Mucosa of descending colon (tissue), 3 donors: ENCODE measurements around the gene CERS2. TPM values are rescaled to one million over a fixed set of nuclear protein-coding genes. Genes with fewer than 3 reads are reported as not detected.

ENCODE experiments used
- ATAC-seq: fragments of 200-7000 bp; cut with Tn5 transposase; one replicate; pipeline ENCODE4 v1.9.1; 2020; ENCODE audit warnings: mild to moderate bottlenecking, moderate library complexity
- DNase-seq, 3 donors: peaks; one replicate each; pipeline ENCODE4 v3.0.0-alpha.2; 2020
- H3K36me3 ChIP-seq: fragments of 200-600 bp; one replicate; pipeline ENCODE4 v1.8.0; 2021; ENCODE audit warnings: low read depth, mild to moderate bottlenecking
- H3K4me1 ChIP-seq: fragments of 200-600 bp; one replicate; pipeline ENCODE4 v1.8.0; 2021; ENCODE audit warnings: low read depth, mild to moderate bottlenecking
- H3K4me3 ChIP-seq: fragments of 200-600 bp; one replicate; pipeline ENCODE4 v1.8.0; 2021; ENCODE audit warnings: mild to moderate bottlenecking
- H3K9me3 ChIP-seq: fragments of 200-600 bp; one replicate; pipeline ENCODE4 v1.8.0; 2021; ENCODE audit warnings: mild to moderate bottlenecking
- intact Hi-C, 2 donors: fragments of 100-400 bp; cut with DNase I in 1 of 2; cut with micrococcal nuclease in 1 of 2; formaldehyde crosslinking; loops; one replicate each; pipeline versions ENCODE4 v1.11.0 to v1.11.1; 2022; cut with DNase I, micrococcal nuclease
- long read RNA-seq, 2 donors: library from polyadenylated mRNA; unstranded; transcript quantifications; one replicate each; pipeline ENCODE4 v2.0.0, GENCODE V29; 2019 to 2021
- total RNA-seq, 3 donors: library from RNA; stranded (reverse); fragmentation: NEBNext Ultra II Directional in 2 of 3; extraction: Animal tissue kit (Norgen Biotek cat#: 25700) in 2 of 3; gene quantifications; one replicate each; pipeline versions ENCODE4 v1.2.1 to v1.2.4, GENCODE V29; 2021 to 2023
- TF ChIP-seq, protein P1 (sequence below): fragments of 200-600 bp; IDR thresholded peaks from one replicate; pipeline ENCODE4 v1.8.0; 2022; ENCODE audit warnings: antibody characterized with exemption, mild to moderate bottlenecking
- donor health status: DM: no; HTN: no; CAD: no; lungs with moderate emphysema.
- donor health status: DM: no; HTN: no; CAD: no.
- donor health status: DM: no; HTN: yes; CAD: no.

The CERS2 gene, protein sequence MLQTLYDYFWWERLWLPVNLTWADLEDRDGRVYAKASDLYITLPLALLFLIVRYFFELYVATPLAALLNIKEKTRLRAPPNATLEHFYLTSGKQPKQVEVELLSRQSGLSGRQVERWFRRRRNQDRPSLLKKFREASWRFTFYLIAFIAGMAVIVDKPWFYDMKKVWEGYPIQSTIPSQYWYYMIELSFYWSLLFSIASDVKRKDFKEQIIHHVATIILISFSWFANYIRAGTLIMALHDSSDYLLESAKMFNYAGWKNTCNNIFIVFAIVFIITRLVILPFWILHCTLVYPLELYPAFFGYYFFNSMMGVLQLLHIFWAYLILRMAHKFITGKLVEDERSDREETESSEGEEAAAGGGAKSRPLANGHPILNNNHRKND
- total RNA-seq = 100 to 1,000 TPM; 142 to 209 (median 186) TPM
- long read RNA-seq, donor 1, transcript CERS2-205 (11 exons, 2,505 nt) = major isoform, 187 of 230 reads
- long read RNA-seq, donor 1, transcript CERS2-201 (11 exons, 2,544 nt) = minor isoform, 14 of 230 reads
- long read RNA-seq, donor 1, partial matches to known transcripts = 7 of 230 reads
- long read RNA-seq, donor 1, other reads (novel, unspliced or antisense) = 22 of 230 reads
- long read RNA-seq, donor 2, transcript CERS2-205 (11 exons, 2,505 nt) = major isoform, 21 of 27 reads
- long read RNA-seq, donor 2, partial matches to known transcripts = 2 of 27 reads
- long read RNA-seq, donor 2, other reads (novel, unspliced or antisense) = 4 of 27 reads

DNA sequence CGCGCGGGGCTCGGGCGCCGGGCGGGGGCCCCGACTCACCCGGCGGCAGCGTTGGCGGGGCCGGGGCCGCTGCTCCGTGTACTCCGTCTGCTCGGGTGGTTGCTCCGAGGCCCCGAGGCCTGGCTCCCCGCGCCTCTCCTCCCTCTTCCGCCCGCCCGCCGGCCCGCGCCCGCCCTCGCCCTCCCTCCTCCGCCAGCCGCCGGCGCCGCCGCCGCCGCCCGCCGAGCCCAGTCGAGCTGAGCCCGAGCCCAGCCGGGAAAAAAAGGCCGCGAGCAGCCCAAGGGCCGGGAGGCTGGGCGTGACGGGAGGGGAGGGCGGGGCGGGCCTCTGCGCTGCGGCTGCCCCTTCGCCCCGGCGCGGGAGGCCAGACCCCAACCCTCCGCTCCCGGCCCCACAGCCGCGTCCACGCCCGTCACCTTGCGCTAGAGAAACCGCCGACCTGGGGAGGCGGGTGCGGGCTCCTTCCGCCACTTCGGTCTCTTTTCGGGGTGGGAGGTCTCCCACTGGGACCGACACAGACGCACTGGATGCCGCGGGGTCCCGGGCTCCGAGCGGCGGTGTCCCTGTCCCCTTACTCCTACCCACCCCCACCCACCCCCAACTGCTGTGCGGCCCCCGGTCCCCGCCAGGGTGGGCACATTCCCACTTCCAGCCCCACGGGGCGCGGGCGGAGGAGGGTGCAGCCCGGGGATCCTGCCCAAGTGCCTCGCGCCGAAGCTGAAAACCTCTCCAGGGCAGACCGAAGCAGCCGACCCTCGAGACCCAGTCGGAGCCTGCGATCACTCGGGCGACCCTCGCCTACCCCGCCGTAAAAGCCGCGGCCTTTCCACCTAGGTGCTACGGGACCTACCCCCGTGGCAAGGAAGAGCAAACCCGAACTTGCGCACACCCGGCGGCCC is at the start of gene CERS2:
TSS of gene CERS2 (minus strand) at position 256 of the 899 bp plus-strand sequence. CDS start 5,745 bp downstream, outside the sequence.
- intact Hi-C loops = loop anchor here in 1 of 2 donors (10.0 kb wide), 1 partner anchor 50 kb away; the partner anchor contains the start of gene SETDB1
- Histone ChIP-seq H3K9me3 (no peaks in the 10 kb centered on the region), H3K4me3 (peak within 1 kb of the TSS; percentile 83), H3K36me3 (no peaks in the 10 kb centered on the region), H3K4me1 (peaks cover 46% of the 10 kb centered on the region)
- ATAC-seq (peak; percentile 75), DNase-seq (peak; percentile 80 to 92 (median 89))
- TF ChIP-seq, protein P1, sequence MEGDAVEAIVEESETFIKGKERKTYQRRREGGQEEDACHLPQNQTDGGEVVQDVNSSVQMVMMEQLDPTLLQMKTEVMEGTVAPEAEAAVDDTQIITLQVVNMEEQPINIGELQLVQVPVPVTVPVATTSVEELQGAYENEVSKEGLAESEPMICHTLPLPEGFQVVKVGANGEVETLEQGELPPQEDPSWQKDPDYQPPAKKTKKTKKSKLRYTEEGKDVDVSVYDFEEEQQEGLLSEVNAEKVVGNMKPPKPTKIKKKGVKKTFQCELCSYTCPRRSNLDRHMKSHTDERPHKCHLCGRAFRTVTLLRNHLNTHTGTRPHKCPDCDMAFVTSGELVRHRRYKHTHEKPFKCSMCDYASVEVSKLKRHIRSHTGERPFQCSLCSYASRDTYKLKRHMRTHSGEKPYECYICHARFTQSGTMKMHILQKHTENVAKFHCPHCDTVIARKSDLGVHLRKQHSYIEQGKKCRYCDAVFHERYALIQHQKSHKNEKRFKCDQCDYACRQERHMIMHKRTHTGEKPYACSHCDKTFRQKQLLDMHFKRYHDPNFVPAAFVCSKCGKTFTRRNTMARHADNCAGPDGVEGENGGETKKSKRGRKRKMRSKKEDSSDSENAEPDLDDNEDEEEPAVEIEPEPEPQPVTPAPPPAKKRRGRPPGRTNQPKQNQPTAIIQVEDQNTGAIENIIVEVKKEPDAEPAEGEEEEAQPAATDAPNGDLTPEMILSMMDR = no peak

DNA sequence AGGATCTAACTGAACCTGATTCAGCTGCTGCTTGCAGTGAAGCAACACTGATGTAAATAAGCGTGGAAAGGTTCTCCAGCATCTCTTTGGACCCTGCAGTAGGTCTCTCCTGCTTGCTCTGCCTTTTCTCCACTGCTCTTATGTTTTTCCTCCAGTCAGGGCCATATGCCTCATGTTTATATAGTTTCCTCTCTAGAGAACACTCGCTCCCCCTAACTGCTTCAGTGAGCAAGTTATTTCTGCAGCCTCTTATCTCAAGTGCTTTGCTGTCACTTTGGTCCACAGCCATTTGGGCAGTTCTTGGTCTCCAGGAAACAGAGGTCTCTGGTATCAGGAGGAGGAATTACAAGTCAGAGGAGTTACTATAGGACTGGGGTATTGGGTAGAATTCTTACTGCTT is 38.9 kb upstream of the CERS2 start:
- no peaks in the 10 kb centered on the region for H3K36me3 ChIP-seq
- peak in 1 of 3 donors; percentile 40 for DNase-seq
- H3K4me3 ChIP-seq = no peak overlapping the region
- H3K4me1 ChIP-seq = peaks cover 39% of the 10 kb centered on the region
- intact Hi-C loops = no loop called here
- peak; percentile 44 for ATAC-seq
- H3K9me3 ChIP-seq = no peaks in the 10 kb centered on the region
- TF ChIP-seq, protein P1 = no peak

DNA sequence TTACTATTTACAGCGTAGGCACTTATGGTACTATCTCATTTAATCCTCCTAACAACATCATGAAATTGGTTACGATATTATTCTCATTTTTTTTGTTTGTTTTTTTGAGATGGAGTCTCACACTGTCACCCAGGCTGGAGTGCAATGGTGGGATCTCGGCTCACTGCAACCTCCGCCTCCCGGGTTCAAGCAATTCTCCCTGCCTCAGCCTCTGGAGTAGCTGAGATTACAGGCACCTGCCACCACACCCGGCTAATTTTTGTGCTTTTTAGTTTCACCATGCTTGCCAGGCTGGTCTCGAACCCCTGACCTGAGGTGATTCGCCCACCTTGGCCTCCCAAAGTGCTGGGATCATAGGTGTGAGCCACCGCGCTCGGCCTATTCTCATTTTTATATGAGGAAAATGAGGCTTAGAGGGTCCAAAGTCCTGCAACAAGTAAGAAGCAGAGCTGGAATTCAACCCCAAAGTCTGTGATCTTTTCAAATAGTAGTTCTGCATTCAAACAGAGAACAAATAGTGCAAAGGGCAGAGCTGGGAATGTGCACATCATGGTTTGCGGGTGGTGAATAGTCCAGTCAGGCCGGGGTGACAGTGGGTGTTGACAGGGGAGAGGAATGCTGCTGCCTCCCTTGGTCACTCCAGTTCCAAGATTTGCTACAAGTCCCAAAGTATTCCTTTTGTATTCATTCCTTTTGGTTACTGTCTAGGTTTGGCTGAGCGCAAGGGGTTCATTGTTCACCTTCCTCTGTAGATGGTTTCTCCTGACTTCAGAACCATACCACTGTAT is 38.2 kb upstream of the CERS2 start:
- intact Hi-C loops = no loop called here
- Histone ChIP-seq H3K9me3 (no peaks in the 10 kb centered on the region), H3K4me1 (peaks cover 39% of the 10 kb centered on the region), H3K4me3 (no peak overlapping the region), H3K36me3 (no peaks in the 10 kb centered on the region)
- peak; percentile 63 for ATAC-seq
- TF ChIP-seq, protein P1 = no peak
- DNase-seq = peak in 2 of 3 donors; percentile 56 to 61

DNA sequence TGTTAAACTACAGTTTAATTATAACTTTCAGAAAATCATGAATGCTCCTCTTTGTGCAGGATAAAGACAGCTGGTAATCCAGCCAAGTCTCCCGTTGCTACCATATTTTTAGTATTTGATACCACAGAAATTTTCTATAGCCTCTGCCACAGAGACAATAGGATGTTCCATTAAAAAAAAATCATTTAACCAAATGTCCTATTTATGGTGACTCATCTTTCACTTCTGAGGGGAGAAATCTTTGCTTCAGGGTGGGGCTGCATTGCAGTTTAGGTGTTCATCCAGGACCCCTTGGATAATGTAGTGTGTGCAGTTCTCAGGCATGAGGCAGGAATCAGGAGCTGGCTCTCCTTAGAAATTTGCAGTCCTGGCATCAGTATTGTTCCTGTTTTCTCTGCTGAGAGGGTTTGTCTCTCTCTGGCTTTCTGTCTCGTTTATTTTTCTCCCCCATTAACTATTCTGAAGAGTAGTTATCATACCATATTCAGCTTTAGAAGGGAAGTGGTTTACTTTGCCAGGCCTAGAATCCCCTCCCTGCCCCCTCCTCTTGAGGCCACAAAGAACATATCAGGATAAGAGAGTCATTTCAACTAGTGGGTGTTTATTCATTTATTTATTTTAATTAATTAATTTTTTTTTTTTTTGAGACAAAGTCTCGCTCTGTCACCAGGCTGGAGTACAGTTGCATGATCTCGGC is 36.7 kb upstream of the CERS2 start:
- H3K4me1 ChIP-seq = peaks cover 51% of the 10 kb centered on the region

More for the DNA sequence above, 36.7 kb upstream of the CERS2 start:
- Histone ChIP-seq H3K4me3 (no peak overlapping the region), H3K36me3 (no peaks in the 10 kb centered on the region), H3K9me3 (no peaks in the 10 kb centered on the region)
- intact Hi-C loops = no loop called here
- TF ChIP-seq, protein P1 = no peak
- DNase-seq = no peak
- no peak for ATAC-seq
